PC-3 (cell line): ENCODE measurements around the gene PIR. TPM values are rescaled to one million over a fixed set of nuclear protein-coding genes. Genes with fewer than 3 reads are reported as not detected.

Experiments used
- ATAC-seq: fragments of 200-7000 bp; cut with Tn5 transposase; 2 replicates; pipeline ENCODE4 v1.9.1; 2020; ENCODE audit warnings: mild to moderate bottlenecking, moderate library complexity
- BruUV-seq: library from RNA; stranded (reverse); fragments of 400-500 nt; replicated peaks from 2 replicates; lab custom pipeline; 2021; lab: Mats Ljungman, UMichigan
- CTCF ChIA-PET: fragments of 300-600 bp; sonication (Branson Sonifier 250); formaldehyde crosslinking; loops from one replicate; lab custom pipeline; 2022; ENCODE audit warnings: antibody characterized with exemption; lab: Charles Lee
- POLR2A ChIA-PET: fragments of 300-600 bp; sonication (Branson Sonifier 250); formaldehyde crosslinking; loops from one replicate; lab custom pipeline; 2022; ENCODE audit warnings: antibody characterized with exemption; ENCODE audit not compliant: unreplicated experiment; lab: Charles Lee
- DNase-seq: peaks from one replicate; pipeline ENCODE4 v3.0.0-alpha.2; 2015
- H2AFZ ChIP-seq: fragments of 300-600 bp; sonication (generic); 2 replicates; pipeline ENCODE4 v1.6.0; 2016; ENCODE audit warnings: antibody characterized with exemption, low read length
- H3F3A ChIP-seq: fragments of 300-600 bp; sonication (generic); one replicate; pipeline ENCODE4 v1.6.0; 2017; ENCODE audit warnings: antibody characterized with exemption, low read length, control low read depth, mild to moderate bottlenecking; ENCODE audit not compliant: unreplicated experiment
- H3K27ac ChIP-seq: fragments of 300-600 bp; sonication (generic); 2 replicates; pipeline ENCODE4 v1.5.1; 2016; ENCODE audit warnings: mild to moderate bottlenecking, low read length
- H3K27me3 ChIP-seq: fragments of 300-600 bp; sonication (generic); 2 replicates; pipeline ENCODE4 v1.6.1; 2016; ENCODE audit warnings: low read length, mixed read lengths
- H3K36me3 ChIP-seq: fragments of 300-600 bp; sonication (generic); 2 replicates; pipeline ENCODE4 v1.6.1; 2016; ENCODE audit warnings: low read depth, mixed run types, low read length, mixed read lengths
- H3K4me1 ChIP-seq: fragments of 300-600 bp; sonication (generic); 2 replicates; pipeline ENCODE4 v1.5.1; 2016; ENCODE audit warnings: low read length; ENCODE audit not compliant: insufficient read depth
- H3K4me2 ChIP-seq: fragments of 300-600 bp; sonication (generic); 2 replicates; pipeline ENCODE4 v1.6.0; 2016; ENCODE audit warnings: low read length
- H3K4me3 ChIP-seq: fragments of 300-600 bp; sonication (generic); 2 replicates; pipeline ENCODE4 v1.5.1; 2016; ENCODE audit warnings: mild to moderate bottlenecking, low read length, mixed read lengths
- H3K79me2 ChIP-seq: fragments of 300-600 bp; sonication (generic); 2 replicates; pipeline ENCODE4 v1.6.1; 2017; ENCODE audit warnings: low read length, mixed read lengths
- H3K9ac ChIP-seq: fragments of 300-600 bp; sonication (generic); 2 replicates; pipeline ENCODE4 v1.6.0; 2016; ENCODE audit warnings: mild to moderate bottlenecking, low read length
- H3K9me2 ChIP-seq: fragments of 300-600 bp; sonication (generic); replicated peaks from 2 replicates; pipeline ENCODE4 v1.6.1; 2016; ENCODE audit warnings: mixed run types, low read length, mixed read lengths
- H3K9me3 ChIP-seq: fragments of 300-600 bp; sonication (generic); 2 replicates; pipeline ENCODE4 v1.6.1; 2016; ENCODE audit warnings: low read length, mixed read lengths
- H4K20me1 ChIP-seq: fragments of 300-600 bp; sonication (generic); 2 replicates; pipeline ENCODE4 v1.6.1; 2016; ENCODE audit warnings: low read length, mixed read lengths
- CTCF ChIP-seq: fragments of 300-600 bp; sonication (generic); conservative IDR thresholded peaks from 2 replicates; pipeline ENCODE4 v1.5.1; 2017; ENCODE audit warnings: antibody characterized with exemption, low read depth, mild to moderate bottlenecking, low read length
- EZH2 ChIP-seq: fragments of 300-600 bp; sonication (generic); IDR thresholded peaks from one replicate; pipeline ENCODE4 v1.6.1; 2017; ENCODE audit warnings: antibody characterized with exemption, mild to moderate bottlenecking, low read length; ENCODE audit not compliant: unreplicated experiment
- EZH2phosphoT487 ChIP-seq: fragments of 300-600 bp; sonication (generic); IDR thresholded peaks from 2 replicates; pipeline ENCODE4 v1.6.1; 2018; ENCODE audit warnings: mild to moderate bottlenecking, antibody characterized with exemption, low read length, borderline replicate concordance
- intact Hi-C: fragments of 100-400 bp; cut with micrococcal nuclease; formaldehyde crosslinking; loops from 2 replicates; pipeline ENCODE4 v1.9.0; 2023
- total RNA-seq: library from RNA; depleted of rRNA; stranded (reverse); fragments of >200 nt; gene quantifications from 2 replicates; pipeline ENCODE4 v1.2.3, GENCODE V29; 2014

Gene PIR
- total RNA-seq, 1 experiment from 2014 or later: 50.8 TPM

- no peak overlapping the region for H3K9ac ChIP-seq
- H3K4me1 ChIP-seq: no peaks in the 10 kb centered on the region; the same call in 1 of the 2 replicates
- no peak overlapping the region for H3K4me3 ChIP-seq
- H2AFZ ChIP-seq: no peak overlapping the region
- H3K27me3 ChIP-seq: no peaks in the 10 kb centered on the region
- no peaks in the 10 kb centered on the region for H3K9me3 ChIP-seq
- H3K36me3 ChIP-seq: no peaks in the 10 kb centered on the region
- H3K79me2 ChIP-seq: no peaks in the 10 kb centered on the region
- ChIA-PET CTCF (no interaction called here), POLR2A (no interaction called here)
- BruUV-seq: no TSS peak
- no peaks in the 10 kb centered on the region for H3F3A ChIP-seq
- ATAC-seq (no peak), DNase-seq (no peak)
- no peak overlapping the region for H3K4me2 ChIP-seq
- no peak overlapping the region for H3K27ac ChIP-seq
- H4K20me1 ChIP-seq: no peaks in the 10 kb centered on the region
- H3K9me2 ChIP-seq: no peaks in the 10 kb centered on the region
- intact Hi-C loops: no loop called here
- TF ChIP-seq CTCF (no peak), EZH2phosphoT487 (no peak), EZH2 (no peak)
Measured at GRCh38 chrX:15529165-15529564, 36.0 kb upstream of the PIR start.

GRCh38 chrX:15525664-15526416 is 32.7 kb upstream of the PIR start:
- ChIA-PET POLR2A (no interaction called here), CTCF (no interaction called here)
- intact Hi-C loops: no loop called here
- Histone ChIP-seq H3K36me3 (no peaks in the 10 kb centered on the region), H3K79me2 (no peaks in the 10 kb centered on the region), H3K9ac (no peak overlapping the region), H3K27me3 (no peaks in the 10 kb centered on the region), H3F3A (no peaks in the 10 kb centered on the region), H4K20me1 (no peaks in the 10 kb centered on the region), H3K9me2 (no peaks in the 10 kb centered on the region), H3K9me3 (no peaks in the 10 kb centered on the region), H3K27ac (no peak overlapping the region), H3K4me2 (no peak overlapping the region), H2AFZ (no peak overlapping the region), H3K4me3 (no peak overlapping the region), H3K4me1 (peaks cover 9% of the 10 kb centered on the region; the same call in 1 of the 2 replicates)
- DNase-seq (peak; percentile 43), ATAC-seq (no peak)
- no peak for TF ChIP-seq EZH2
- BruUV-seq: no TSS peak

- TF ChIP-seq CTCF (no peak), EZH2phosphoT487 (no peak), EZH2 (no peak)
- Histone ChIP-seq H3K9me2 (no peaks in the 10 kb centered on the region), H3K4me2 (no peak overlapping the region), H4K20me1 (no peaks in the 10 kb centered on the region), H3K36me3 (no peaks in the 10 kb centered on the region), H3K9ac (no peak overlapping the region), H3K4me1 (peaks cover 9% of the 10 kb centered on the region; the same call in 1 of the 2 replicates), H3K4me3 (no peak overlapping the region), H3K9me3 (no peaks in the 10 kb centered on the region), H3K27ac (no peak overlapping the region), H3K27me3 (no peaks in the 10 kb centered on the region), H3K79me2 (no peaks in the 10 kb centered on the region), H3F3A (no peaks in the 10 kb centered on the region), H2AFZ (no peak overlapping the region)
- DNase-seq (peak; percentile 48), ATAC-seq (peak; percentile 54)
- BruUV-seq: no TSS peak
- ChIA-PET CTCF (no interaction called here), POLR2A (no interaction called here)
- intact Hi-C loops: no loop called here
Measured at GRCh38 chrX:15524417-15524816, 31.3 kb upstream of the PIR start.
